GM12878 (cell line): ENCODE data around the gene CELF2. TPM values are rescaled to one million over a fixed set of nuclear protein-coding genes. Genes with fewer than 3 reads are reported as not detected.
A peak's percentile ranks its signal among the peaks of the same experiment; 100 is the strongest.

Source experiments
- CHD2 ChIP-seq: IDR thresholded peaks from 2 replicates; pipeline ENCODE4 v1.6.1; 2011; ENCODE audit warnings: low read depth, low read length, improper control_type of control experiment, borderline replicate concordance
- CREB1 ChIP-seq: IDR thresholded peaks from 2 replicates; pipeline ENCODE4 v1.6.1; 2012; ENCODE audit warnings: low read depth, mild to moderate bottlenecking, inconsistent platforms
- EED ChIP-seq: sonication (generic); IDR thresholded peaks from 2 replicates; pipeline ENCODE4 v1.6.1; 2016; ENCODE audit warnings: antibody characterized with exemption, low read depth
- EP300 ChIP-seq, 2 experiments: fragments of 150-350 bp in 1 of 2; IDR thresholded peaks; 2 replicates each; pipeline ENCODE4 v1.6.1; 2011 to 2012; ENCODE audit warnings: low read depth in 2 of 2, low read length in 2 of 2, borderline replicate concordance in 1 of 2, improper control_type of control experiment in 1 of 2, inconsistent platforms in 1 of 2; ENCODE audit not compliant: control insufficient read depth in 1 of 2
- FOXM1 ChIP-seq: IDR thresholded peaks from 2 replicates; pipeline ENCODE4 v1.6.1; 2012; ENCODE audit warnings: low read depth, mild to moderate bottlenecking, inconsistent platforms, low read length, moderate library complexity
- GABPA ChIP-seq: IDR thresholded peaks from 2 replicates; pipeline ENCODE4 v1.6.1; 2014; ENCODE audit warnings: antibody characterized with exemption, low read depth, mild to moderate bottlenecking, inconsistent platforms
- JUNB ChIP-seq: IDR thresholded peaks from 2 replicates; pipeline ENCODE4 v1.6.1; 2016; ENCODE audit warnings: antibody characterized with exemption, mild to moderate bottlenecking
- MTA3 ChIP-seq: IDR thresholded peaks from 2 replicates; pipeline ENCODE4 v1.6.1; 2012; ENCODE audit warnings: low read length, inconsistent platforms, borderline replicate concordance
- MYB ChIP-seq: fragments of 150-350 bp; IDR thresholded peaks from 2 replicates; pipeline ENCODE4 v1.6.1; 2014; ENCODE audit warnings: mild to moderate bottlenecking, low read depth, low read length, borderline replicate concordance
- NBN ChIP-seq: fragments of 450-650 bp; IDR thresholded peaks from 2 replicates; pipeline ENCODE4 v1.6.1; 2016
- NFIC ChIP-seq: IDR thresholded peaks from 2 replicates; pipeline ENCODE4 v1.6.1; 2012; ENCODE audit warnings: low read depth, mild to moderate bottlenecking, inconsistent platforms, low read length, moderate library complexity
- NR2C1 ChIP-seq: fragments of 450-650 bp; IDR thresholded peaks from 2 replicates; pipeline ENCODE4 v1.6.1; 2017; ENCODE audit warnings: antibody characterized with exemption, mild to moderate bottlenecking, moderate library complexity
- PML ChIP-seq: IDR thresholded peaks from 2 replicates; pipeline ENCODE4 v1.6.1; 2012; ENCODE audit warnings: low read length, inconsistent platforms
- RAD21 ChIP-seq: IDR thresholded peaks from 2 replicates; pipeline ENCODE4 v1.6.1; 2011; ENCODE audit warnings: mild to moderate bottlenecking, low read depth, low read length, moderate library complexity; ENCODE audit not compliant: insufficient read depth
- SMARCA5 ChIP-seq: fragments of 450-650 bp; IDR thresholded peaks from 2 replicates; pipeline ENCODE4 v1.6.1; 2017; ENCODE audit warnings: mild to moderate bottlenecking
- SMC3 ChIP-seq: IDR thresholded peaks from 2 replicates; pipeline ENCODE4 v1.6.1; 2011; ENCODE audit warnings: low read length, improper control_type of control experiment, borderline replicate concordance
- TCF3 ChIP-seq: IDR thresholded peaks from 2 replicates; pipeline ENCODE4 v1.6.1; 2012; ENCODE audit warnings: low read depth, mild to moderate bottlenecking, low read length, borderline replicate concordance; ENCODE audit not compliant: insufficient read depth
- TCF7 ChIP-seq: IDR thresholded peaks from 2 replicates; pipeline ENCODE4 v1.6.1; 2014; ENCODE audit warnings: antibody characterized with exemption, borderline replicate concordance
- YBX1 ChIP-seq: fragments of 450-650 bp; IDR thresholded peaks from 2 replicates; pipeline ENCODE4 v1.6.1; 2016; ENCODE audit warnings: antibody characterized with exemption
- polyA plus RNA-seq, 11 experiments: library from polyadenylated mRNA; depleted of rRNA in 4 of 11; unstranded in 6 of 11; stranded (reverse) in 5 of 11; fragments of >200 nt; fragmentation: Nextera tagmentation in 4 of 11; fragmentation: Illumina TruSeq in 1 of 11; extraction: Ambion mirVana in 4 of 11; extraction: Trizol in 1 of 11; gene quantifications; 1 replicate in 1 of 11; 2 replicates in 10 of 11; pipeline versions ENCODE4 v1.2.1 to v1.2.3, GENCODE V29; 2011 to 2016; ENCODE audit warnings: inconsistent platforms in 2 of 11, missing spikeins in 2 of 11, low read depth in 1 of 11
- total RNA-seq, 4 experiments: library from RNA; depleted of rRNA in 3 of 4; stranded (reverse); fragments of >200 nt in 3 of 4; fragmentation: Illumina TruSeq in 1 of 4; extraction: Trizol in 1 of 4; gene quantifications; 2 replicates each; pipeline versions ENCODE4 v1.2.1 to v1.2.3, GENCODE V29; 2013 to 2021
- TF ChIP-seq, protein P1 (sequence below): IDR thresholded peaks from 2 replicates; pipeline ENCODE4 v1.6.1; 2012; ENCODE audit warnings: improper control_type of control experiment, low read depth, low read length; ENCODE audit not compliant: insufficient replicate concordance
- TF ChIP-seq, protein P2 (sequence below): fragments of 450-650 bp; IDR thresholded peaks from 2 replicates; pipeline ENCODE4 v1.6.1; 2017; ENCODE audit warnings: mild to moderate bottlenecking, moderate library complexity

Gene CELF2
- total and polyA plus RNA-seq, 10 of the 15 experiments (the other 5 are each of a cell fraction or from before 2014, with no cell fraction given): 20.8 to 129 (median 86.3) TPM

DNA sequence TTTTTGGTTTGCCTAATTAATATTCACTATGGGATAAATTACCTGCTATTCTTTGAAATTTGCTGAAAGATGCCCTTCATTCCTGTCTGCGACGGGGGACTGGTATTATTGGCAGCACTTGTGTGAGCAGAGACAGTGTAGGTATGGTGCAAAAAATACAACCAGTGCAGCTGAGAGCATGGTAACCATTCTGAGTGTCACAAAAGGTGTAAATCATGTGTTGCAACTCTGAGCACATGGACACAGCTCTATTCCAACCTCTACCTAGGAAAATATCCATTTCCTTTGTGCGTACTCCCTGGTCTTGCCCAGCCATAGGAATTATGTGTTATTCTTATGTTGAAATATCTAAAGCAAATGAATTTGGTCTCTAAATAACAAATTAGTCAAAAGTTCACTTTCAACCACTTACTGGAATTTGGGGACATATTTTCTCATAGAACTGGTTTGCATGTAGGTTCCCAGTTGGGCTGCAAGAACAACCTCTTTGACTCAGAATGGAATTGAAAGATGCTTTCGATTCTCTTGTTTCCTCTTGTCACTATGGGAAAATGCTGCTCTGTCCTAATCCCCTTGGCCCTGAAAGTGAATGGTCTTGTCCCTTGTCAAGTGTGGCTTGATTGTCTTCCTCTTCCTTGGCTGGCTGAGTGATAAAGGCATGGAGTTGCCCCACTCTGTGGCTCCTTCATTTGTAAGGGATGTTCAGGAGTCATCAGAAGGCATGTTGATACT is 57.0 kb downstream of the CELF2 start (continued):
- no peak for TF ChIP-seq YBX1
- TF ChIP-seq TCF7: no peak
- TF ChIP-seq FOXM1: peak; percentile 84
- 0 out of 2 replicates have a peak, but pooled peaks have one; percentile 57 for TF ChIP-seq TCF3
- no peak for TF ChIP-seq SMARCA5
- peak; percentile 89 for TF ChIP-seq NFIC
- no peak for TF ChIP-seq NR2C1
- TF ChIP-seq JUNB: peak; percentile 82
- TF ChIP-seq GABPA: 0 out of 2 replicates have a peak, but pooled peaks have one; percentile 31
- TF ChIP-seq, protein P1, sequence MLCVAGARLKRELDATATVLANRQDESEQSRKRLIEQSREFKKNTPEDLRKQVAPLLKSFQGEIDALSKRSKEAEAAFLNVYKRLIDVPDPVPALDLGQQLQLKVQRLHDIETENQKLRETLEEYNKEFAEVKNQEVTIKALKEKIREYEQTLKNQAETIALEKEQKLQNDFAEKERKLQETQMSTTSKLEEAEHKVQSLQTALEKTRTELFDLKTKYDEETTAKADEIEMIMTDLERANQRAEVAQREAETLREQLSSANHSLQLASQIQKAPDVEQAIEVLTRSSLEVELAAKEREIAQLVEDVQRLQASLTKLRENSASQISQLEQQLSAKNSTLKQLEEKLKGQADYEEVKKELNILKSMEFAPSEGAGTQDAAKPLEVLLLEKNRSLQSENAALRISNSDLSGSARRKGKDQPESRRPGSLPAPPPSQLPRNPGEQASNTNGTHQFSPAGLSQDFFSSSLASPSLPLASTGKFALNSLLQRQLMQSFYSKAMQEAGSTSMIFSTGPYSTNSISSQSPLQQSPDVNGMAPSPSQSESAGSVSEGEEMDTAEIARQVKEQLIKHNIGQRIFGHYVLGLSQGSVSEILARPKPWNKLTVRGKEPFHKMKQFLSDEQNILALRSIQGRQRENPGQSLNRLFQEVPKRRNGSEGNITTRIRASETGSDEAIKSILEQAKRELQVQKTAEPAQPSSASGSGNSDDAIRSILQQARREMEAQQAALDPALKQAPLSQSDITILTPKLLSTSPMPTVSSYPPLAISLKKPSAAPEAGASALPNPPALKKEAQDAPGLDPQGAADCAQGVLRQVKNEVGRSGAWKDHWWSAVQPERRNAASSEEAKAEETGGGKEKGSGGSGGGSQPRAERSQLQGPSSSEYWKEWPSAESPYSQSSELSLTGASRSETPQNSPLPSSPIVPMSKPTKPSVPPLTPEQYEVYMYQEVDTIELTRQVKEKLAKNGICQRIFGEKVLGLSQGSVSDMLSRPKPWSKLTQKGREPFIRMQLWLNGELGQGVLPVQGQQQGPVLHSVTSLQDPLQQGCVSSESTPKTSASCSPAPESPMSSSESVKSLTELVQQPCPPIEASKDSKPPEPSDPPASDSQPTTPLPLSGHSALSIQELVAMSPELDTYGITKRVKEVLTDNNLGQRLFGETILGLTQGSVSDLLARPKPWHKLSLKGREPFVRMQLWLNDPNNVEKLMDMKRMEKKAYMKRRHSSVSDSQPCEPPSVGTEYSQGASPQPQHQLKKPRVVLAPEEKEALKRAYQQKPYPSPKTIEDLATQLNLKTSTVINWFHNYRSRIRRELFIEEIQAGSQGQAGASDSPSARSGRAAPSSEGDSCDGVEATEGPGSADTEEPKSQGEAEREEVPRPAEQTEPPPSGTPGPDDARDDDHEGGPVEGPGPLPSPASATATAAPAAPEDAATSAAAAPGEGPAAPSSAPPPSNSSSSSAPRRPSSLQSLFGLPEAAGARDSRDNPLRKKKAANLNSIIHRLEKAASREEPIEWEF: no peak
- no peak for TF ChIP-seq NBN
- no peak for TF ChIP-seq SMC3
- TF ChIP-seq CREB1: 0 out of 2 replicates have a peak, but pooled peaks have one; percentile 30
- peak; percentile 88; the same call in 1 of the 2 replicates for TF ChIP-seq MTA3
- TF ChIP-seq, protein P2, sequence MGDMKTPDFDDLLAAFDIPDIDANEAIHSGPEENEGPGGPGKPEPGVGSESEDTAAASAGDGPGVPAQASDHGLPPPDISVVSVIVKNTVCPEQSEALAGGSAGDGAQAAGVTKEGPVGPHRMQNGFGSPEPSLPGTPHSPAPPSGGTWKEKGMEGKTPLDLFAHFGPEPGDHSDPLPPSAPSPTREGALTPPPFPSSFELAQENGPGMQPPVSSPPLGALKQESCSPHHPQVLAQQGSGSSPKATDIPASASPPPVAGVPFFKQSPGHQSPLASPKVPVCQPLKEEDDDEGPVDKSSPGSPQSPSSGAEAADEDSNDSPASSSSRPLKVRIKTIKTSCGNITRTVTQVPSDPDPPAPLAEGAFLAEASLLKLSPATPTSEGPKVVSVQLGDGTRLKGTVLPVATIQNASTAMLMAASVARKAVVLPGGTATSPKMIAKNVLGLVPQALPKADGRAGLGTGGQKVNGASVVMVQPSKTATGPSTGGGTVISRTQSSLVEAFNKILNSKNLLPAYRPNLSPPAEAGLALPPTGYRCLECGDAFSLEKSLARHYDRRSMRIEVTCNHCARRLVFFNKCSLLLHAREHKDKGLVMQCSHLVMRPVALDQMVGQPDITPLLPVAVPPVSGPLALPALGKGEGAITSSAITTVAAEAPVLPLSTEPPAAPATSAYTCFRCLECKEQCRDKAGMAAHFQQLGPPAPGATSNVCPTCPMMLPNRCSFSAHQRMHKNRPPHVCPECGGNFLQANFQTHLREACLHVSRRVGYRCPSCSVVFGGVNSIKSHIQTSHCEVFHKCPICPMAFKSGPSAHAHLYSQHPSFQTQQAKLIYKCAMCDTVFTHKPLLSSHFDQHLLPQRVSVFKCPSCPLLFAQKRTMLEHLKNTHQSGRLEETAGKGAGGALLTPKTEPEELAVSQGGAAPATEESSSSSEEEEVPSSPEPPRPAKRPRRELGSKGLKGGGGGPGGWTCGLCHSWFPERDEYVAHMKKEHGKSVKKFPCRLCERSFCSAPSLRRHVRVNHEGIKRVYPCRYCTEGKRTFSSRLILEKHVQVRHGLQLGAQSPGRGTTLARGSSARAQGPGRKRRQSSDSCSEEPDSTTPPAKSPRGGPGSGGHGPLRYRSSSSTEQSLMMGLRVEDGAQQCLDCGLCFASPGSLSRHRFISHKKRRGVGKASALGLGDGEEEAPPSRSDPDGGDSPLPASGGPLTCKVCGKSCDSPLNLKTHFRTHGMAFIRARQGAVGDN: no peak
- TF ChIP-seq PML: peak; percentile 51; the same call in 1 of the 2 replicates
- TF ChIP-seq EED: peak; percentile 84
- no peak for TF ChIP-seq CHD2
- peak; percentile 44 to 67; a peak in 2 of 4 replicates for TF ChIP-seq EP300 (IDR thresholded peaks at IDR 0.05; ENCODE audit: borderline replicate concordance in 1 of 2, control insufficient read depth in 1 of 2, low read depth in 2 of 2, low read length in 2 of 2)
- no peak for TF ChIP-seq RAD21
- TF ChIP-seq MYB: no peak
